ENCODE data around the gene STUM. TPM values are rescaled to one million over a fixed set of nuclear protein-coding genes. Genes with fewer than 3 reads are reported as not detected.

The STUM gene
- total RNA-seq, 2 experiments from 2014 or later, result not detected

DNA sequence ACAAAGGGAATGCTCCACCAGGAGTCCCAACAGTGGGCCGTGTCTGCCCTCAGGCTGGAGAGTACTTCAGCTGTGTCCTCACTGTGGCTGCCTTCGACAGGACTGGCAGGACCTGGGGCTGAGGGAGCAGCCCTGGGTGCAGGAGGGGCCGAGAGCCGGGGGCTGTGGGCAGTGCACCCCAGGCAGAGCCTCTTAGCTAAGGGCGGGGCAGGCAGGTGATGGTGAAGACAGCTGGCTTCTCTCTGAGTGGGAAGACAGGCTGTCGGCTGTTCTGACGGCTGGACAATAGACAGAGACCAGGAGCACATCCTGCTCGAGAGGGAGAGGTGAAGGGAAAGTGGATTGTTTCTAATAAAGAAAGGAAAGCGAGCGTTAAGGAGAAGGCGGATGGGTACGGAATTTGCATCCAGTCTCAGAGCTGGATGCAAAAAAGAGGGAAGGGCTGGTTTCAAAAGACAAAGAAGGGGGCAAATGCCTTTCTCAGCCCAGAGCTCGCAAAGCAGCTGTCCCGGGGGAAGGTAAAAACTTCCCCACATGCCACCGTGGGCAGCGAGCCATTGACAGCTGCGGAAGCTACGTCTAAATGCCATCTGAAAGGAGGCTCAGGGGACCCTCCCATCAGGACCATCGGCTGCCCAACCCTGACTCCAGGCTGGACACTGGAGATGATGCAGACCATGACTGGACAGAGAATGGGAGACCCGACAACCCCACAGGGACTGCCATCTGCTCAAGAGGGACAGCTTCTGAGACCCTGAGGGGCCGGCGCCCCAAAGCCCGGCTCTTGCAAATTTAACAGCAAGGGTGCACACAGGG, 92.0 kb downstream of the STUM start:
- CTCF ChIA-PET, result interaction anchor here (1.2 to 4.2 kb wide), 4 partner anchors 14 to 99 kb away, joined by 3 to 23 read pairs (median 6); partner anchors contain the start of gene ITPKB
- no peak overlapping the region for H3K27ac Mint-ChIP-seq
- H3K27me3 Mint-ChIP-seq (ENCODE audit: low read depth), result no peaks in the 10 kb centered on the region
- H3K4me1 Mint-ChIP-seq (ENCODE audit: low read depth), result peaks cover 43% of the 10 kb centered on the region
- POLR2A ChIA-PET, result no interaction called here
- DNase-seq (no peak), ATAC-seq (no peak)
- H3K4me3 Mint-ChIP-seq, result no peak overlapping the region
- H3K36me3 Mint-ChIP-seq (ENCODE audit: low read depth), result peaks cover 46% of the 10 kb centered on the region
- H3K9me3 Mint-ChIP-seq (ENCODE audit: insufficient read depth), result no peaks in the 10 kb centered on the region

DNA sequence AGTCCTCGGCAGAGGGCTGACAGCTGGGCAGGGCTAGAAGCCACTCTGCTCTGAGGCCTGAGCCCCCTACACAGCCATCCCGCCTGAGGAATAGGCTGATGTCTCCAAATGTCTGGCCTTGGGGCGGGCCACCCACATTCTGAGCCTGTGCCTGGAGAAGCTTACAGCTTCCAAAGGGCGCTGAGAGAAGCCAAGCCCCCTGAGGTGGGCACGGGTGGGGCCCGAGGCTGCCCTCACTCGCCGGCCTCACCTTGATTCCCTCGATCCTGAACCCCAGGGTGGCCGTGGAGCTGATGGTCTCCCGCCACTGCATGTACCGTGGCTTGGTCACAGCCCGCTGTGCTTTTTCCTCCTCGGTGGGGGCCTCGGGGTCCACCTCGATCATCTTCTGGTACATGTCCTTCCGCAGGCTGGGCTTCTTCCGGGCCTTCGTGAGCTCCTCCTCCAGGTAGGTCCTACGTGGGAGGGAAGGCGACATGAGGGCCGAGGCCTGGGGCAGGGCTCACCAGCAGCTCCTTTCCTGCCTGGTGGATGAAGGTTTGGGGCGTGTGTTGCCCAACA, 93.2 kb downstream of the STUM start:
- Mint-ChIP-seq H3K27ac (no peak overlapping the region), H3K4me3 (no peak overlapping the region), H3K27me3 (ENCODE audit: low read depth) (no peaks in the 10 kb centered on the region), H3K4me1 (ENCODE audit: low read depth) (peaks cover 45% of the 10 kb centered on the region), H3K9me3 (ENCODE audit: insufficient read depth) (no peaks in the 10 kb centered on the region), H3K36me3 (ENCODE audit: low read depth) (peaks cover 53% of the 10 kb centered on the region)
- DNase-seq (no peak), ATAC-seq (no peak)
- ChIA-PET POLR2A (no interaction called here), CTCF (interaction anchor here (1.2 to 4.5 kb wide), 5 partner anchors 7 to 97 kb away, joined by 3 to 36 read pairs (median 9); partner anchors contain the start of gene ITPKB)

DNA sequence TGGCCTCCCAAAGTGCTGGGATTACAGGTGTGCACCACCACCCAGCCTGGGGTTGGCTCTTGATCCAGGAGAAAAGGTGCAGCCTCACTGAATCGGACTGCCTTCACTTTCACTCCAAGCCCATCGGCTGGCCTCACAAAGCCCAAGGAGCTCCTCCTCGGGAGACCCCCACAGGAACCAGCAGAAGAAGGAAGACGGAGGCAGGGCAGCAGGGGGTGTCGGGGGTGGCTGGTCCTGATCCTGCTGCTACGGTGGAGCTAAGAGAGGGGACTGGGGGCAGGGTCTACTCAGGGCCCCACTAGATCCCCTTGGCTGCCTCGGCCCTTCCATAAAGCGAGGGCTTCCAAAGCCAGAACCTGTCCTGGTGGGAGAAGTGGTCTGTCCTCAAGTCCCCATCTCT, 93.9 kb downstream of the STUM start:
- peaks cover 47% of the 10 kb centered on the region for H3K4me1 Mint-ChIP-seq (ENCODE audit: low read depth)
- ChIA-PET POLR2A (no interaction called here), CTCF (interaction anchor here (0.9 to 4.5 kb wide), 8 partner anchors 8 to 185 kb away, joined by 3 to 36 read pairs (median 6); partner anchors contain the start of gene ITPKB)
- peak overlapping the region; percentile 91 for H3K27ac Mint-ChIP-seq
- no peaks in the 10 kb centered on the region for H3K9me3 Mint-ChIP-seq (ENCODE audit: insufficient read depth)
- no peak for ATAC-seq
- H3K4me3 Mint-ChIP-seq, result no peak overlapping the region
- H3K27me3 Mint-ChIP-seq (ENCODE audit: low read depth), result no peaks in the 10 kb centered on the region
- no peak for DNase-seq
- H3K36me3 Mint-ChIP-seq (ENCODE audit: low read depth), result peaks cover 54% of the 10 kb centered on the region

DNA sequence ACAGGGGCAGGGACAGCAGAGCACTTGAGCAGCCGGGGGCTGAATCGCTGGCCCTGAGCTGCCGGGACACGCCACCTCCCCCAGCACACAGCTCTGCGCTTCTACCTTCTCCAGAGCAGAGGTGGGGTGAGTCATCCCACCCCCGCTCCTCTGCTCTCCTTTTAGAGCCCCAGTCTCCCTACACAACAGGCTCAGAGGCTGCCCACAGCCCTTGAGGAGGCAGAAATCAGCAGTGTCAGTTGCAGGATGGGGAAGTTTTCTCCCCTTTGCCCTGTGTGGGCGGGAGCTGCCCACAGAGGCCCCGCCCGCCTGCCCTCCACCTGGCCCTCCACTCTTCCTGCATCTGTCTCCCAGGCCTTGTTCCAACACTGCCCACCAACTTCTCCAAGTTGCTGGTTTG, 94.6 kb downstream of the STUM start:
- Mint-ChIP-seq H3K27me3 (ENCODE audit: low read depth) (no peaks in the 10 kb centered on the region), H3K4me3 (peak overlapping the region; percentile 54), H3K9me3 (ENCODE audit: insufficient read depth) (no peaks in the 10 kb centered on the region), H3K4me1 (ENCODE audit: low read depth) (peaks cover 48% of the 10 kb centered on the region), H3K36me3 (ENCODE audit: low read depth) (peaks cover 61% of the 10 kb centered on the region), H3K27ac (peak overlapping the region; percentile 91)
- DNase-seq (peak; percentile 58), ATAC-seq (peak; percentile 73)
- CTCF ChIA-PET, result interaction anchor here (0.9 to 4.5 kb wide), 12 partner anchors 9 to 240 kb away, joined by 3 to 36 read pairs (median 4); partner anchors contain the start of gene ITPKB
- POLR2A ChIA-PET, result interaction anchor here (0.6 to 1.5 kb wide), 3 partner anchors 10 to 53 kb away, joined by 3 to 7 read pairs (median 6); no protein-coding TSS in a partner anchor

DNA sequence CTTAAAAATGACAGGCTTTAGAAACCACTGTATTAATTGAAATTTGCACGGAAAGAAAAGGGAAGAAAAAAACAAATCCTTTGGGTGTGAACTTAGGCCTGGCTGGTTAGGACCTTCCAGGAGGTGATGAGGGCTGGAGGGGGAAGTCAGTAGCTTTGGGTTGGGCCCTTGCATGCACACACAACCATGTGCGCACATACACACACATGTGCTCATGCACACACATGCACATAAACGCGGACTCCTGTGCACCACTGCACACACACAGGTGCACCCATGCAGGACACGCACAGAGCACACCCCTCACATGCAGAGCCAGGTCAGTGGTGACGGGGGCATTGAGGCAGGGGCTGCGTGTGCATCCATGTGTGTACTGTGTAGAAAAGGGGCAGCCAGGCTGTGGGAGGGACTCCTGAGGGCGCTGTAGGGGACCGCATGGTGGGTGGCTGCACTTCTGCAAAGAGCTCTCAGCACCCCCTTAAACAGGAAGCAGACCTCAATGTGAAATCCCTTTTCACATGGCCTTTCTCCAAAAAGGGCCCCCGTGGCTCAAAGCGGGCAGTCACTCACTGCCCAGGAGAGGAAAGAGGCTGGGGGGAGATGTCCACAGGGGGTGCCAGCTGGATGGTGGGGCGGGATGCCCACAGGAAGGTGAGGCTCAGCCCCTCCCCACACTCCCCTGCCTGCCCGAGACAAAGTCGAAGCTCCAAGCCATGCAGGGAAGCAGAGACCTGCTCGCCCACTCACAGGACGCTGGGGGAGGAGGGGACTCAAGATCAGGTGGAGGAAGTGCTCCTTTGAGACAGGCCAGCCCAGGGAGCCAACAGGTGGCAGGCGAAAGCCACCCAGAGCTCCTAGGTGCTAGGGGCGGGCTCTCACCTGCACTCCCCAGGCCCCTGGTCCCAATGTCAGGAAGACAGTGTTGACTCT, 95.3 kb downstream of the STUM start:
- POLR2A ChIA-PET, result interaction anchor here (1.5 kb wide), 2 partner anchors 10 kb away, joined by 6 to 7 read pairs; no protein-coding TSS in a partner anchor
- Mint-ChIP-seq H3K36me3 (ENCODE audit: low read depth) (peaks cover 64% of the 10 kb centered on the region), H3K4me1 (ENCODE audit: low read depth) (peaks cover 50% of the 10 kb centered on the region)

DNA sequence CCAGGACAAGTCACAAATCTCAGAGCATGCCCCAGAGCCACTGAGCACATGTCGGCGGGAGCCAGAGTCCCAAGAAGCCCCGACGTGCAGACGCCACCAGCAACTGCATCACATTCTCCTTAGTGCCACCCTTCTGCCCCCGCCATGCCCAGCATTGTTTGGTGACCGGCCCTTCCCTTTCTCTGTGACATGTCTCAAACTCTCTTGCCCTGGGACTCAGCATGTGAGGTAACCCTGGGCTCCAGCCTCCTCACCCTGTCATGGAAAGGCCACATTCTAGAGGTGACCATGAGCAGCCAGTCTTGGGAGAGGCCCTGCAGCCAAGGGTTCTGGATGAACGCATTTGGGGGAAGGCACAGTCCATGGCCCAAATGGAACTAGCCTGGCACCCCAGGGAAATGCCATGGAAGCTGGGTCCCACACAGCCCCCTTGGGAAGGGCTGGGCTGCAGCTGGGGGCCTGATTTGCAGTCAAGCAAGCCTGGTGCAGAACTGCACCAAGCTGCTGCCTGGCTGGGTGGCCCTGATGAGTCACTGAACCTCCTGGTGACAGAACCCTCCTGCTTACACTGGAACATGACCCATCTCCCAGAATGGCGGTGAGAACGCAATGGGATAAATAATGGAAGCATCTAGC, 96.1 kb downstream of the STUM start:
- Mint-ChIP-seq H3K36me3 (ENCODE audit: low read depth) (peaks cover 66% of the 10 kb centered on the region), H3K9me3 (ENCODE audit: insufficient read depth) (no peaks in the 10 kb centered on the region), H3K4me1 (ENCODE audit: low read depth) (peaks cover 57% of the 10 kb centered on the region), H3K4me3 (no peak overlapping the region), H3K27me3 (ENCODE audit: low read depth) (no peaks in the 10 kb centered on the region), H3K27ac (peak overlapping the region; percentile 91)
- ChIA-PET CTCF (interaction anchor here (0.6 to 4.5 kb wide), 16 partner anchors 9 to 238 kb away, joined by 3 to 36 read pairs (median 5); no protein-coding TSS in a partner anchor), POLR2A (interaction anchor here (1.5 kb wide), 2 partner anchors 9 to 11 kb away, joined by 6 to 7 read pairs; no protein-coding TSS in a partner anchor)
- ATAC-seq (peak; percentile 31), DNase-seq (no peak)

More for the DNA sequence above, 95.3 kb downstream of the STUM start:
- CTCF ChIA-PET, result interaction anchor here (0.6 to 4.5 kb wide), 22 partner anchors 10 to 239 kb away, joined by 3 to 36 read pairs (median 4); partner anchors contain the start of gene ITPKB
- Mint-ChIP-seq H3K4me3 (peak overlapping the region; percentile 54), H3K9me3 (ENCODE audit: insufficient read depth) (no peaks in the 10 kb centered on the region), H3K27me3 (ENCODE audit: low read depth) (no peaks in the 10 kb centered on the region), H3K27ac (peak overlapping the region; percentile 91)
- ATAC-seq, result peak; percentile 42
- DNase-seq, result peak; percentile 47

DNA sequence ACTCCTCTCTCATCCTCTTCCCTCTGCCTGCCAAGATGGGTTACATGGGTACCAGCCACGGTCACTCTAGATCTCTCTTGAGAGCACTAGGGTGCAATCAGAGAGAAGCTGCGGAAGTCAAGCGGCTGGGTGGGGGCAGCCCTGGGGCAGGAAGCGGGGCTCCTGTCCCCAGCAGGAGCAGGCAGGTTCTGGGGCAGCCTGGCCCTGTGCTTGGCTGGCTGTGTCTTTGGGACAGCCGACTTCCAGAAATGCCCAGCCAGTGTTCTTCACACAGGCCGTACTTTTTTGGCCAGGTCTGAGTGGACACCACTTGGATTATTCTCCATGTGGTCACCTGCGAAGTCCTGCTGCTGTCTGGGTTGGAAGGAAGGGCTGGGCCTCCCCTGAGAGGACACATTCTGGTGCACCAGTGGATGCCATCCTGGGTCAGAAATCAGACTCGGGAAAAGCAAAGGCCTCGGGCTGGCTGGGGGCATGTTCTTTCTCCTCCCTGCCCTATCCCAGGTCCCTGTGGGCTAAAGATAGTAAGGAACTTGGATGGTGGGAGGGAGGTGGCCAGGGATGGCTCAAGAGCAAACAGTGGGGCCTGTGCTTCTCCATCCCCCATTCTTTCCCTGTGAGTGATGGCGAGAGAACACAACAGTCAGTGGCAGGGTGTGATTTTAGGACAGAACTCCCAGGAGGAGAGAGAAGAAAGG, 96.9 kb downstream of the STUM start:
- peaks cover 61% of the 10 kb centered on the region for H3K36me3 Mint-ChIP-seq (ENCODE audit: low read depth)
- no peak overlapping the region for H3K4me3 Mint-ChIP-seq
- H3K9me3 Mint-ChIP-seq (ENCODE audit: insufficient read depth), result no peaks in the 10 kb centered on the region
- ChIA-PET POLR2A (no interaction called here), CTCF (interaction anchor here (0.8 to 4.5 kb wide), 8 partner anchors 11 to 237 kb away, joined by 3 to 36 read pairs (median 6); no protein-coding TSS in a partner anchor)
- peak overlapping the region; percentile 77 for H3K27ac Mint-ChIP-seq
- DNase-seq (peak; percentile 58), ATAC-seq (peak; percentile 47)
- H3K4me1 Mint-ChIP-seq (ENCODE audit: low read depth), result peaks cover 57% of the 10 kb centered on the region
- no peaks in the 10 kb centered on the region for H3K27me3 Mint-ChIP-seq (ENCODE audit: low read depth)

DNA sequence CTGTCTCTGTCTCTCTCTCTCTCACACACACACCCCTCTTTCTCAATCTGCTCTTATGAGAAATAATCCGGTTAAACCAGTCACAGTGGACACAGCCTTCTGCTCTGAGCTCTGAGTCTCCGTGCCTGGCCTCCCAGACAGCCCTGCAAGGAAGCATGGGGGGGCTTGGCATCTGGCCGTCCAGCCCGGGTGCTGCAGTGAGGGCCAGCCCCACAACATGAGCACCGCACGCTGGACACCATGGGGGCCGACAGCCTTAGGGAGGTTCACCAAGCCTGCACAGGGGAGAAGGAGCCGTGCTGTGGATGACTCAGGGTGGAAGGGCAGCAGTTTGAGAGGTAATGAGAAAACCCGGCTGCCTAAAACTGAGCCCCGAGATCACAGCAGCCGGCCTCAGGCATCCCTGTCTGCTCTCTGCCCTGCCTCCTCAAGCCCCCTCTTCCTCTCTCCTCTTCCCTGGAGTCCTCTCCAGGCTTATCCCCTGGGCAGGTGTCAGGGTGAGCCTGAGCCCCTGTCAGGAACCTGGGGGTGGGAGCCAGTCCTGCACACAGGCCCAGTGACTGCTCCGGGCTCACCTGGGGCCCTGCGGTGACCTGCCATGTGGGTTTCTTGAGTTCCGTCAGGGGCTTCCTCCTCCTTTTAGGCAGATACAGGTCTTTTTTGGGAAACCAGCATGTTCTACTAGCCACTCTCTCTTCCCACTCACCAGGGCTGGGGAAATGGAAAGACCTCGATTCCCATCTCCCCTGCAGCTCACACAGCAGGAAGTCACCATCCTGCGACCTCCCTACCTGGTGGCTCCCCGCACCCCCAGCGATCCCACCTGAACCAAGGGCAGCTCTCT, 97.7 kb downstream of the STUM start:
- Mint-ChIP-seq H3K4me3 (no peak overlapping the region), H3K27ac (peak overlapping the region; percentile 77), H3K4me1 (ENCODE audit: low read depth) (peaks cover 57% of the 10 kb centered on the region), H3K27me3 (ENCODE audit: low read depth) (no peaks in the 10 kb centered on the region), H3K9me3 (ENCODE audit: insufficient read depth) (no peaks in the 10 kb centered on the region), H3K36me3 (ENCODE audit: low read depth) (peaks cover 56% of the 10 kb centered on the region)
- CTCF ChIA-PET, result interaction anchor here (0.8 to 4.5 kb wide), 4 partner anchors 12 to 42 kb away, joined by 3 to 36 read pairs (median 4); no protein-coding TSS in a partner anchor
- no peak for DNase-seq
- POLR2A ChIA-PET, result no interaction called here
- ATAC-seq, result no peak

DNA sequence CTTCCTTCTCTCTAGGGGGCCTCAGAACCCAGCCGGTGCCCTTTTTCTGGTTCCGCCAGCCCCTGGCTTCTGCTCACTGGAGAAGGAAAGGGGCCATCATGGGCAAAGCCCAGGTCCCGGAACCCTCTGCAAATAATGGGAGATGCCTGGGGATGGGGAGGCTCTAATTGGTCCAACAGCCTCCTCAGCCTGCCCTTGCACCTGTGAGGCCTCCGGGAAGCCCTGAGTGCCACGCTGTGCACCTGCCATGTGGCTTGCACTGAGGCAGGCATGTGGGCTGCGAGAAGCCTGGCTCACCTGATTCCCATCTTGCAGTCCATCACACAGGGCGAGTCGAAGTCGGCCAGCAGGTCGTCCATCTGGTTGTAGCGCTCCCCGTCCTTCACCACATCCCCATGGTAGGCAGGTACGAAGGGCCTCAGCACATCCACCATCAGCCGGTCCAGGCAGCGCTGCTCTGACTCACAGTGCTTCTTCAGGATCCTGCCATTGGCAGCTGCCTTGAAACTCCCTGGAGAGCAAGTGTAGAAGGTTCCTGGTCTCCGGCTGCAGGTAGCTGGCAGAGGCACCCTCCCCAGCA, 98.4 kb downstream of the STUM start:
- Mint-ChIP-seq H3K36me3 (ENCODE audit: low read depth) (peaks cover 53% of the 10 kb centered on the region), H3K4me1 (ENCODE audit: low read depth) (peaks cover 57% of the 10 kb centered on the region), H3K27me3 (ENCODE audit: low read depth) (no peaks in the 10 kb centered on the region), H3K9me3 (ENCODE audit: insufficient read depth) (no peaks in the 10 kb centered on the region), H3K27ac (peak overlapping the region; percentile 56), H3K4me3 (no peak overlapping the region)
- ATAC-seq (no peak), DNase-seq (no peak)
- ChIA-PET POLR2A (interaction anchor here (0.8 kb wide), 1 partner anchor 21 kb away, joined by 4 read pairs; no protein-coding TSS in a partner anchor), CTCF (interaction anchor here (1.7 kb wide), 1 partner anchor 41 kb away, joined by 6 read pairs; no protein-coding TSS in a partner anchor)
